Activated naive CD8-positive, alpha-beta T cell (primary cell): Measurements from ENCODE around the gene TYW1B.
"Not testable (repeated sequence)": the region's sequence is repeated elsewhere in the genome, so short reads cannot be mapped to it uniquely, and the experiment has no call there.

Experiments
- H3K27ac Mint-ChIP-seq: one replicate; pipeline ENCODE4 v1.8.0; 2021; ENCODE audit warnings: mixed read lengths
- H3K27me3 Mint-ChIP-seq: one replicate; pipeline ENCODE4 v1.8.0; 2021; ENCODE audit warnings: mixed read lengths
- H3K36me3 Mint-ChIP-seq: one replicate; pipeline ENCODE4 v1.8.0; 2021; ENCODE audit warnings: mixed read lengths
- H3K4me1 Mint-ChIP-seq: one replicate; pipeline ENCODE4 v1.8.0; 2021; ENCODE audit warnings: low read depth, mixed read lengths
- H3K4me3 Mint-ChIP-seq: one replicate; pipeline ENCODE4 v1.8.0; 2021; ENCODE audit warnings: mild to moderate bottlenecking, mixed read lengths
- H3K9me3 Mint-ChIP-seq: one replicate; pipeline ENCODE4 v1.8.0; 2021; ENCODE audit warnings: low read depth, mixed read lengths

Gene TYW1B

GRCh38 chr7:72705693-72706092 lies 122.3 kb downstream of the TYW1B start:
- H3K27me3 Mint-ChIP-seq, H3K4me3 Mint-ChIP-seq, H3K9me3 Mint-ChIP-seq, H3K4me1 Mint-ChIP-seq, H3K27ac Mint-ChIP-seq: not testable (repeated sequence)
- H3K36me3 Mint-ChIP-seq, result peaks cover 26% of the 10 kb centered on the region

DNA sequence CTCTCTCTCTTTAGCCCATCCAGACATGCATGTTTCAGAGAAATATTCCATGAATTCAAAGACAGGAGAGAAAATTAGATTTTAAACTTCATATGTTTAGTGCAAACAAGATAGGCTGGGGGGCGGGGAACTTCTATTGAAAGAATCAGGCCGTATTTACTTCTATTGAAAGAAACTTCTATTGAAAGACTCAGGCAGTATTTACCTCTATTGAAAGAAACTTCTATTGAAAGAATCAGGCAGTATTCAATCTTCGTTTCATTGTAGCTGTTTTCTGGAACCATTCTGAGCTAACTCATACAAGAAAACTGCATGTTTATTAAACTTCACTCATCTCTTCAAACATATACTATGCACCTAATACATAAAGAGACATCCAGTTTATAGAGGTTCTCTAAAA lies 123.1 kb downstream of the TYW1B start:
- Mint-ChIP-seq H3K4me1 (no peaks in the 10 kb centered on the region), H3K36me3 (peaks cover 19% of the 10 kb centered on the region), H3K27me3 (no peaks in the 10 kb centered on the region)

GRCh38 chr7:72700548-72700947 lies 127.5 kb downstream of the TYW1B start:
- not testable (repeated sequence) for H3K4me1 Mint-ChIP-seq, H3K4me3 Mint-ChIP-seq, H3K27me3 Mint-ChIP-seq, H3K9me3 Mint-ChIP-seq, H3K27ac Mint-ChIP-seq, H3K36me3 Mint-ChIP-seq

More for the DNA sequence above, 123.1 kb downstream of the TYW1B start:
- Mint-ChIP-seq H3K27ac (no peak overlapping the region), H3K4me3 (no peak overlapping the region), H3K9me3 (no peaks in the 10 kb centered on the region)

DNA sequence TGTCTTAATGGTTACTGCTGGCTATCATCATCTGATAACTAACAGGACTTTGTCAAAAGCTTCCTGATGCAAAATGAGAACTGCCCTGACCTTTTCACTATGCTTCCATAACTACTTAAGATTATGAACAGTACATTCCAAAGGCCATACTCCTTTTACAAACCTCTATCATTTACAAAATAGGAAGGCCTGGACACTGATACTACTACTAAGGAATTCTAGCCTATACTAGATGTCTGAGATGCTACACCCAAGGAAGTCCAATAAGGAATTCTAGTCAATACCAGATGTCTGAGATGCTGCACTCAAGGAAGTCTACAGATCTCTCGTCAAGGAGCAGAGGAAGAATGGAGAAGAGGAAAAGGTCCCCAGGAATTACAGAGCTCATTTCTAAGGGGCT lies 130.9 kb downstream of the TYW1B start:
- H3K9me3 Mint-ChIP-seq, H3K4me1 Mint-ChIP-seq, H3K27ac Mint-ChIP-seq, H3K27me3 Mint-ChIP-seq, H3K4me3 Mint-ChIP-seq: not testable (repeated sequence)
- H3K36me3 Mint-ChIP-seq, result peaks cover 12% of the 10 kb centered on the region

GRCh38 chr7:72696643-72697042 lies 131.4 kb downstream of the TYW1B start:
- H3K4me1 Mint-ChIP-seq, H3K27ac Mint-ChIP-seq, H3K4me3 Mint-ChIP-seq: not testable (repeated sequence)

GRCh38 chr7:72695482-72695881 lies 132.5 kb downstream of the TYW1B start:
- H3K9me3 Mint-ChIP-seq, H3K27ac Mint-ChIP-seq, H3K4me3 Mint-ChIP-seq, H3K4me1 Mint-ChIP-seq, H3K27me3 Mint-ChIP-seq, H3K36me3 Mint-ChIP-seq: not testable (repeated sequence)

More at GRCh38 chr7:72696643-72697042, 131.4 kb downstream of the TYW1B start:
- not testable (repeated sequence) for H3K27me3 Mint-ChIP-seq, H3K9me3 Mint-ChIP-seq
- peaks cover 12% of the 10 kb centered on the region for H3K36me3 Mint-ChIP-seq

GRCh38 chr7:72691442-72691841 lies 136.6 kb downstream of the TYW1B start:
- H3K9me3 Mint-ChIP-seq, H3K4me1 Mint-ChIP-seq: not testable (repeated sequence)
- peaks cover 16% of the 10 kb centered on the region for H3K36me3 Mint-ChIP-seq

GRCh38 chr7:72690177-72690576 lies 137.8 kb downstream of the TYW1B start:
- H3K27me3 Mint-ChIP-seq, H3K4me3 Mint-ChIP-seq, H3K9me3 Mint-ChIP-seq, H3K27ac Mint-ChIP-seq, H3K4me1 Mint-ChIP-seq: not testable (repeated sequence)
- peaks cover 20% of the 10 kb centered on the region for H3K36me3 Mint-ChIP-seq

More at GRCh38 chr7:72691442-72691841, 136.6 kb downstream of the TYW1B start:
- H3K4me3 Mint-ChIP-seq, H3K27ac Mint-ChIP-seq, H3K27me3 Mint-ChIP-seq: not testable (repeated sequence)

- H3K36me3 Mint-ChIP-seq, result peaks cover 17% of the 10 kb centered on the region
- not testable (repeated sequence) for H3K4me3 Mint-ChIP-seq, H3K9me3 Mint-ChIP-seq, H3K4me1 Mint-ChIP-seq, H3K27ac Mint-ChIP-seq, H3K27me3 Mint-ChIP-seq
These were observed 138.7 kb downstream of the TYW1B start for GRCh38 chr7:72689344-72689743.

DNA sequence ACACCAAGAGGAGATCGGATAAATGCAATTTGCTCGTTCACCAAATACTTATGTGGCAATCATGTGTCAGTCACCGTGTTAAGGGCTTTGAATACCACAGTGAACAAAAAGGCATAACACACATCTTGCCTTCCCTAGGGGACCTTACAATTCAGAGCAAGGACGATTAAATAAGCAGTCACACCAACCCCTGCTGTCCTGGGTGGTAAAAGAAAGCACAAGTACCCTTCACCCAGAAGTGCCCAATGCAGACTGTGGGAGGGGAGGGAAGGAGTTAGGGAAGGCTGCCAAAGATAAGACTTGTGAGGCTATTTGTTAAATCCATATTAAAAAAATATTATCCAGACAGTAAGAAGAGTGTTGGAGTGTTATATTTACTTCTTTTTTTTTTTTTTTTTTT lies 146.8 kb downstream of the TYW1B start:
- H3K4me1 Mint-ChIP-seq, result peaks cover 19% of the 10 kb centered on the region
- H3K27me3 Mint-ChIP-seq, H3K4me3 Mint-ChIP-seq, H3K9me3 Mint-ChIP-seq, H3K27ac Mint-ChIP-seq: not testable (repeated sequence)
- peaks cover 14% of the 10 kb centered on the region for H3K36me3 Mint-ChIP-seq

GRCh38 chr7:72676880-72677279 lies 151.1 kb downstream of the TYW1B start:
- peaks cover 15% of the 10 kb centered on the region for H3K36me3 Mint-ChIP-seq
- not testable (repeated sequence) for H3K4me3 Mint-ChIP-seq, H3K9me3 Mint-ChIP-seq, H3K4me1 Mint-ChIP-seq, H3K27me3 Mint-ChIP-seq, H3K27ac Mint-ChIP-seq

- H3K9me3 Mint-ChIP-seq, H3K27me3 Mint-ChIP-seq, H3K4me3 Mint-ChIP-seq, H3K4me1 Mint-ChIP-seq, H3K27ac Mint-ChIP-seq: not testable (repeated sequence)
- H3K36me3 Mint-ChIP-seq, result peaks cover 15% of the 10 kb centered on the region
These were observed 151.8 kb downstream of the TYW1B start for GRCh38 chr7:72676086-72676690.

DNA sequence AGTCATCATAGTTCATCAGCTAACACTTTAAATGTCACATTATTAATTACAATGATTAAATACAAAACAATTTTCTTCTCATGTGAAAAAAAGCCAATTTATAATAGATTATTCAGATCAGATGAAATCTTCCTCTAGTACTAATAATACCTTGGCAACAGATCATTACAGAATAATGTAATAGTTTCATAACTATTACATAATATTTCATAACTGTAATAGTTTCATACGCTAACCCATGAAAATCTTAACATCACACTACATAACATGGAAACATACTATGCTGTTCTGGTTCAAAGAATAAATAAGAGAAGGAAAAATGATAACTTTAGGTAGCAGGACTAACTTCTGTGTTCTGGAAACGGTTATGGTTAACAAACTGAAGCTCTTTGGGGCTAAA lies 152.3 kb downstream of the TYW1B start:
- not testable (repeated sequence) for H3K4me1 Mint-ChIP-seq, H3K4me3 Mint-ChIP-seq, H3K9me3 Mint-ChIP-seq, H3K27me3 Mint-ChIP-seq, H3K27ac Mint-ChIP-seq
- H3K36me3 Mint-ChIP-seq, result peaks cover 15% of the 10 kb centered on the region

DNA sequence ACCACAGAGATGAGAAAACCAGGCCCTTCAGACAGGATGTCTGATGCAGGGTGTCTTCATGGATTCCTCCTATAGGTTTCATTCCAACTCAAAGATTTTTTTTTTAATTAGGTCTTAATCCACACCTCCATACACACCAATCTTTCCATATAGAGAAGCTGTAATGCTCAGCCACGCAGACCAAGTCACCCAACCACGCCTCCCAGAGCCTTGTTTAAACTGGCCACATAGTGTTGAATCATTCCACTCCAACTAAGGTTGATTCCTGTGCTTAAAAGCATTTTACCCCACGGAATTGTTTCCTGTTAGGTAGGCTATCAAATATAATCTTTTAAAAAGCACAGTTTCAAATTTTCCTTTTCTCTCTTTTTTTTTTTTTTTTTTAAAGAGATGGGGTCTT lies 153.6 kb downstream of the TYW1B start:
- Mint-ChIP-seq H3K36me3 (peaks cover 15% of the 10 kb centered on the region), H3K27me3 (no peaks in the 10 kb centered on the region), H3K27ac (no peak overlapping the region), H3K4me3 (no peak overlapping the region), H3K4me1 (no peaks in the 10 kb centered on the region), H3K9me3 (no peaks in the 10 kb centered on the region)

- not testable (repeated sequence) for H3K4me1 Mint-ChIP-seq, H3K4me3 Mint-ChIP-seq, H3K9me3 Mint-ChIP-seq, H3K27me3 Mint-ChIP-seq, H3K27ac Mint-ChIP-seq
- H3K36me3 Mint-ChIP-seq, result peaks cover 10% of the 10 kb centered on the region
These were observed 157.2 kb downstream of the TYW1B start for GRCh38 chr7:72670850-72671249.

GRCh38 chr7:72668435-72668834 lies 159.6 kb downstream of the TYW1B start:
- not testable (repeated sequence) for H3K27ac Mint-ChIP-seq

More at GRCh38 chr7:72668435-72668834, 159.6 kb downstream of the TYW1B start:
- not testable (repeated sequence) for H3K4me3 Mint-ChIP-seq, H3K9me3 Mint-ChIP-seq, H3K4me1 Mint-ChIP-seq, H3K27me3 Mint-ChIP-seq
- peaks cover 24% of the 10 kb centered on the region for H3K36me3 Mint-ChIP-seq
